Measurements from ENCODE around the gene TM9SF3.

DNA sequence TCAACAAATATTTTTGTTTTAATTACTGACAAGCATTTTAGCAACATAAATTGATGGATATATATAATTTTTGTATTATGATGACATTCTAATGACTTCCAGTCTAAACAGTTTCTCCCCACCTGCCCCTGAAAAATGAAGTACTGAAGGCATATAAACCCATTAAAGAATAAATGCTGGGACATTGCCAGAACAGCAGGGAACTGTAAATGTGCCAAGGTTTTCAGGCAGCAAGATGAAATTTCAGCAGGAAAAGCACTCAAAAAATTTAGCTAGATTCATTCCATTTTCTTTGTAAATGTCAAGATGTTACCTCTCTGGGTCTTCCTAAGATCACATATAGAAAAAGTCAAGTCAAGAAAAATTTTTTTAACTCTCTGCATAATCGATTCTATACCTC is 62.1 kb downstream of the TM9SF3 start:
- TF ChIP-seq, protein P1, sequence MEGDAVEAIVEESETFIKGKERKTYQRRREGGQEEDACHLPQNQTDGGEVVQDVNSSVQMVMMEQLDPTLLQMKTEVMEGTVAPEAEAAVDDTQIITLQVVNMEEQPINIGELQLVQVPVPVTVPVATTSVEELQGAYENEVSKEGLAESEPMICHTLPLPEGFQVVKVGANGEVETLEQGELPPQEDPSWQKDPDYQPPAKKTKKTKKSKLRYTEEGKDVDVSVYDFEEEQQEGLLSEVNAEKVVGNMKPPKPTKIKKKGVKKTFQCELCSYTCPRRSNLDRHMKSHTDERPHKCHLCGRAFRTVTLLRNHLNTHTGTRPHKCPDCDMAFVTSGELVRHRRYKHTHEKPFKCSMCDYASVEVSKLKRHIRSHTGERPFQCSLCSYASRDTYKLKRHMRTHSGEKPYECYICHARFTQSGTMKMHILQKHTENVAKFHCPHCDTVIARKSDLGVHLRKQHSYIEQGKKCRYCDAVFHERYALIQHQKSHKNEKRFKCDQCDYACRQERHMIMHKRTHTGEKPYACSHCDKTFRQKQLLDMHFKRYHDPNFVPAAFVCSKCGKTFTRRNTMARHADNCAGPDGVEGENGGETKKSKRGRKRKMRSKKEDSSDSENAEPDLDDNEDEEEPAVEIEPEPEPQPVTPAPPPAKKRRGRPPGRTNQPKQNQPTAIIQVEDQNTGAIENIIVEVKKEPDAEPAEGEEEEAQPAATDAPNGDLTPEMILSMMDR (IDR thresholded peaks at IDR 0.05; ENCODE audit: low read length) = no peak
- no peak for TF ChIP-seq EZH2 (IDR thresholded peaks at IDR 0.05; ENCODE audit: borderline replicate concordance, low read length)
